Esophagus (tissue), 2 donors: ENCODE measurements around the gene KRTAP10-5. TPM values are rescaled to one million over a fixed set of nuclear protein-coding genes. Genes with fewer than 3 reads are reported as not detected.
"Not testable (repeated sequence)": the region's sequence is repeated elsewhere in the genome, so short reads cannot be mapped to it uniquely, and the experiment has no call there.

Source experiments
- H3K27ac ChIP-seq, 2 donors: one replicate each; pipeline ENCODE4 v1.5.1; 2013; ENCODE audit warnings: low read depth in 2 of 2, mild to moderate bottlenecking in 2 of 2, inconsistent platforms in 1 of 2, low read length in 1 of 2, moderate library complexity in 1 of 2
- H3K27me3 ChIP-seq, 2 donors: one replicate each; pipeline ENCODE4 v1.6.1; 2013; ENCODE audit warnings: low read length in 2 of 2, control low read depth in 1 of 2, mild to moderate bottlenecking in 1 of 2; ENCODE audit not compliant: insufficient read depth in 2 of 2, control insufficient read depth in 1 of 2
- H3K36me3 ChIP-seq, 2 donors: one replicate each; pipeline ENCODE4 v1.6.1; 2013; ENCODE audit warnings: low read length in 1 of 2; ENCODE audit not compliant: control insufficient read depth in 2 of 2, insufficient read depth in 2 of 2
- H3K4me1 ChIP-seq, 2 donors: one replicate each; pipeline ENCODE4 v1.6.1; 2013; ENCODE audit warnings: low read length in 1 of 2; ENCODE audit not compliant: control insufficient read depth in 2 of 2, insufficient read depth in 2 of 2
- H3K4me3 ChIP-seq, 2 donors: one replicate each; pipeline ENCODE4 v1.5.1; 2013; ENCODE audit warnings: low read length in 2 of 2, mild to moderate bottlenecking in 2 of 2, low read depth in 1 of 2, moderate library complexity in 1 of 2
- H3K9me3 ChIP-seq, 2 donors: one replicate each; pipeline ENCODE4 v1.6.1; 2013; ENCODE audit warnings: mild to moderate bottlenecking in 2 of 2, low read depth in 1 of 2, low read length in 1 of 2, moderate library complexity in 1 of 2; ENCODE audit not compliant: control insufficient read depth in 2 of 2, insufficient read depth in 1 of 2
- WGBS, 2 donors: extraction: QIAGEN DNeasy Blood & Tissue Kit; methylation state at CpG; one replicate each; pipeline ENCODE4 v1.1.7; 2013; 5-methylcytosine and 5-hydroxymethylcytosine counted together
- polyA plus RNA-seq, 2 donors: library from polyadenylated mRNA; stranded (reverse); fragments of 200-250 nt; gene quantifications; one replicate each; pipeline ENCODE4 v1.2.3, GENCODE V29; 2013
- donor health status: healthy with polysubstance abuse.
- donor health status: Bipolar disorder and iron deficiency.

KRTAP10-5 gene
- polyA plus RNA-seq, 2 donors, result not detected

DNA sequence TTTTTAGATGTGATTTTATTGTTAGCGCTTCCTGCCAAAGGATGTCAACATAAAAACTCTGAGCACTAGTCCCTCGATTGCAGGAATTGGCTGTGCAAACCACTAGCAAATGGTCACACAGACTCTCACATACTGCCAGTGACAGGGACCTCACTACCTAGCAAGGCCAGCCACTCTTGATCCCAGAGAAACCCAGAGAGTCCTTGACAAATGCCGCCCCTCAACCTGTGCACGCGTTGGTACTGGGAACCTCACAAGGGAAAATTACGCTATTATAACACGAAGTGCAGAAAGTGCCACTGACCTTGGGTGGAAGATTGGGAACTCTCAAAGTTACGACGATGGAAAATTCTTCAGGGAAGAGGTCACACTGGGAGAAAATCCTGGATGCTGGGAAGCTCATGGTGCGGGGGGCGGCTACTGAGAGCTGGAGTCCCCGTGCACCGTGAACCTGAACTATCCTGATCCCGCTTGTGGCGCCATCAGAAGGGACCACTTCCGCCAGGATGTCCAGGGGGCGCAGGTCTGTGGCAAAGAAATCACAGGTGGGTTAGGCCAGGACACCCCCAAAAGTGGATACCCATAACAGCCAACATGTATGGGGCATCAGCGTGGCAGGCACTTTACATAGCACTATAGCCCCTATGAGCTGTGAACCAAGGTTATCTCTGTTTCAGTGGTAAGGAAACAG lies 12.8 kb downstream of the KRTAP10-5 start:
- H3K4me3 ChIP-seq, result no peak overlapping the region
- H3K36me3 ChIP-seq, result no peaks in the 10 kb centered on the region
- WGBS, 2 donors, result 92% methylated on average over 18 of the region's 18 CpGs
- H3K27me3 ChIP-seq, result no peaks in the 10 kb centered on the region
- H3K9me3 ChIP-seq, result peaks cover 7 to 10% of the 10 kb centered on the region in 2 donors
- H3K4me1 ChIP-seq, result no peaks in the 10 kb centered on the region
- H3K27ac ChIP-seq, result no peak overlapping the region

GRCh38 chr21:44566403-44566802 lies 14.0 kb downstream of the KRTAP10-5 start:
- Histone ChIP-seq H3K9me3 (peaks cover 1 to 7% of the 10 kb centered on the region in 2 donors), H3K4me1 (no peaks in the 10 kb centered on the region), H3K4me3 (no peak overlapping the region), H3K27ac (no peak overlapping the region), H3K27me3 (no peaks in the 10 kb centered on the region), H3K36me3 (no peaks in the 10 kb centered on the region)
- 40 to 46% methylated on average over 1 of the region's 1 CpG for WGBS, 2 donors

DNA sequence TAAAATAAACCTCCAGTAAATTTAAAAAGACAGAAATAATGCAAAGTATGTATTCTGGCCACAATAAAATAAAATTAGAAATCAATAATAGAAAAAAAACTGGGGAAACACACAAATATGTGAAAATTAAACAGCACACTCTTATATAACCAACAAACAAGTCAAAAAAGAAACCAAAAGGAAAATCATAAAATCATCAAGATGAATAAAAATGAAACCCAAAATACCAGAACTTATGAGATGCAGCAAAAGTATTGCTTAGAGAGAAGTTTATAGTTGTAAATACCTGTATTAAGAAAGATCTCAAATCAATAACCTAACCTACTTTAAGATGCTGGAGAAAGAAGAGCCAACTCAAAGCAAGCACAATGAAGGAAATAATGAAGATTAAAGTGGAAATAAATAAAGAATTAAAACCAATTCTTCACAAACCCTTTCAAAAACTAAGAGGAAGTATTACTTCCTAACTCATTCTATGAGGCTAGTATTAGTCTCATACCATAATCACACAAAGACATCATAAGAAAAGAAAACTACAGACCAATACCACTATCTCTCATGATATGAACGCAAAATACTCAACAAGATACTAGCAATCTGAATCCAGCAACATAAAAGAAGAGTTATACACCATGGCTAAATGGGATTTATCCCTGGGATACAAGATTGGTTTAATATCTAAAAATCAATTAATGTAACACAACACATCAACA lies 15.4 kb downstream of the KRTAP10-5 start:
- WGBS, 2 donors, result 0 to 21% methylated on average over 1 of the region's 1 CpG
- H3K9me3 ChIP-seq, result peaks cover 0 to 4% of the 10 kb centered on the region in 2 donors
- H3K4me3 ChIP-seq, result no peak overlapping the region
- H3K27me3 ChIP-seq, result no peaks in the 10 kb centered on the region
- no peak overlapping the region for H3K27ac ChIP-seq
- H3K4me1 ChIP-seq, result no peaks in the 10 kb centered on the region
- H3K36me3 ChIP-seq, result no peaks in the 10 kb centered on the region

DNA sequence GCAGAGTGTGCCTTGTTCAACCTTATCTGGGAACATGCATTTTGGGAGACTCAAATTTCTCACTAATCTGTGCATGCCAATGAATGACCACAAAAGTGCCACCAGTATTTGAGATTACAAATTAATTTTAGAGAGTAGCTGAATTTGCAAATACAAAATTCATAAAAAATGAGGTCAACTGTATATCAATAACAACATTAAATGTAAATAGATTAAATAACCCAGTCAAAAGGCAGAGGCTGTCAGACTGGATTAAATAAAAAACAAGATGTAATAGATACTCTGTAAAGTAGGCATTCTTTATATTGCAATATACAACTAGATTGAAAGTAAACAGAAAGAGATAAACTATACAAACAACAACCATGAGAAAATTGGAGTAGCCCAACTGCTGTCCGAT lies 16.3 kb downstream of the KRTAP10-5 start:
- peaks cover 0 to 2% of the 10 kb centered on the region in 2 donors for H3K9me3 ChIP-seq
- WGBS, 2 donors, result 95 to 98% methylated on average over 1 of the region's 1 CpG
- H3K27ac ChIP-seq, result no peak overlapping the region
- H3K27me3 ChIP-seq, result no peaks in the 10 kb centered on the region
- H3K4me1 ChIP-seq, result no peaks in the 10 kb centered on the region
- H3K36me3 ChIP-seq, result no peaks in the 10 kb centered on the region
- H3K4me3 ChIP-seq, result no peak overlapping the region

GRCh38 chr21:44558695-44559094 lies 21.7 kb downstream of the KRTAP10-5 start, which contains the start of gene KRTAP10-3:
Gene KRTAP10-3 (minus strand): TSS chr21:44558795. CDS start chr21:44558715, 80 bp downstream.
- Histone ChIP-seq H3K36me3 (no peaks in the 10 kb centered on the region), H3K27me3 (no peaks in the 10 kb centered on the region), H3K4me1 (no peaks in the 10 kb centered on the region), H3K27ac (no peak within 1 kb of the TSS), H3K9me3 (peaks cover 0 to 2% of the 10 kb centered on the region in 2 donors), H3K4me3 (no peak within 1 kb of the TSS)
- 73 to 74% methylated on average over 4 to 5 of the region's 5 CpGs for WGBS, 2 donors

DNA sequence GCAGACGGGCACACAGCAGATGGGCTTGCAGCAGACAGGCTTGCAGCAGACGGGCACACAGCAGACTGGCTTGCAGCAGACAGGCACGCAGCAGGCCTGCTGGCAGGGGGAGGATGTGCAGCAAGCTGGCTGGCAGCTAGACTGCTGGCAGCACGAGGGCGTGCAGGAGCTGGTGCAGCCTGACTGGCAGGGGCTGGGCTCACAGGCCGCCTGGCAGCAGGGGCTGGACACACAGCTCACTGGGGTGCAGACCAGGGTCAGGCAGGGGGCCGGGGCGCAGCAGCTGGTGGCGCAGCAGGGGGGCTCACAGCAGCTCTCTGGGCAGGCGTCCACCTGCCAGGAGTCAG lies 22.1 kb downstream of the KRTAP10-5 start:
- not testable (repeated sequence) for H3K9me3 ChIP-seq, H3K4me1 ChIP-seq, H3K27ac ChIP-seq, H3K4me3 ChIP-seq, H3K27me3 ChIP-seq, H3K36me3 ChIP-seq
- 70 to 78% methylated on average over 9 to 10 of the region's 10 CpGs for WGBS, 2 donors

GRCh38 chr21:44557491-44558328 lies 22.7 kb downstream of the KRTAP10-5 start:
- H3K4me1 ChIP-seq, result no peaks in the 10 kb centered on the region
- peaks cover 0 to 2% of the 10 kb centered on the region in 2 donors for H3K9me3 ChIP-seq
- 49 to 63% methylated on average over 30 of the region's 30 CpGs for WGBS, 2 donors
- H3K4me3 ChIP-seq, result no peak overlapping the region
- H3K36me3 ChIP-seq, result no peaks in the 10 kb centered on the region
- no peak overlapping the region for H3K27ac ChIP-seq
- no peaks in the 10 kb centered on the region for H3K27me3 ChIP-seq

GRCh38 chr21:44556879-44557278 lies 23.5 kb downstream of the KRTAP10-5 start:
- Histone ChIP-seq H3K27me3 (no peaks in the 10 kb centered on the region), H3K27ac (no peak overlapping the region), H3K4me1 (no peaks in the 10 kb centered on the region), H3K9me3 (peaks cover 0 to 2% of the 10 kb centered on the region in 2 donors), H3K36me3 (no peaks in the 10 kb centered on the region), H3K4me3 (no peak overlapping the region)
- WGBS, 2 donors, result 72 to 81% methylated on average over 9 of the region's 9 CpGs

GRCh38 chr21:44555200-44555875 lies 25.1 kb downstream of the KRTAP10-5 start:
- no peaks in the 10 kb centered on the region for H3K36me3 ChIP-seq
- H3K4me3 ChIP-seq, result no peak overlapping the region
- no peaks in the 10 kb centered on the region for H3K27me3 ChIP-seq
- no peak overlapping the region for H3K27ac ChIP-seq
- H3K9me3 ChIP-seq, result peaks cover 0 to 2% of the 10 kb centered on the region in 2 donors
- peaks cover 0 to 4% of the 10 kb centered on the region in 2 donors for H3K4me1 ChIP-seq
- WGBS, 2 donors, result 79 to 86% methylated on average over 13 of the region's 13 CpGs
